AG08396 (cell line): Measurements from ENCODE around the gene ZNF823.
"Not testable (repeated sequence)": the region's sequence is repeated elsewhere in the genome, so short reads cannot be mapped to it uniquely, and the experiment has no call there.

Experiments
- DNase-seq: peaks from one replicate; pipeline ENCODE4 v3.0.0; 2012; ENCODE audit warnings: low spot score, mixed read lengths

Gene ZNF823

DNA sequence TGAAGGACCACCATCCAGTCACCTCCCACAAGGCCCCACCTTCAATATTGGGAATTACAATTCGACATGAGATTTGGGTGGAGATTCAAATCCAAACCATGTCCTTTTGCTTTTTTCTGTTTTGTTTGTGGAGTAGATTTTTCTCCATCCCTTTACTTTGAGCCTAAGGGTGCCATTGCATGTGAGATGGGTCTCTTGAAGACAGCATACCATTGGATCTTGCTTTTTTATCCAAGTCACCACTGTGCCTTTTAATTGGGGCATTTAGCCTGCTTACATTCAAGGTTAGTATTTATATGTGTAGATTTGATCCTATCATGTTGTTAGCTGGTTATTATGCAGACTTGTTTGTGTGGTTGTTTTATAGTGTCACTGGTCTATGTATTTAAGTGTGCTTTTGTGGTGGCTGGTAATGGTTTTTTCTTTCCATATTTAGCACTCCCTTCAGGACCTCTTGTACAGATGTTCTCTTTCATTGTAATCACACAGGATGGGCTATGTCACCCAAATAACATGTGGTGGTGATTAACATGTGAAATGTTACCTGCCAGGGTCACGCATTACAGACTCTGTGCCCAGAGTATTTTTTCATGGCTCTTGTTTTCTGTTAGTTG is 58.0 kb downstream of the ZNF823 start:
- DNase-seq, result no peak

DNA sequence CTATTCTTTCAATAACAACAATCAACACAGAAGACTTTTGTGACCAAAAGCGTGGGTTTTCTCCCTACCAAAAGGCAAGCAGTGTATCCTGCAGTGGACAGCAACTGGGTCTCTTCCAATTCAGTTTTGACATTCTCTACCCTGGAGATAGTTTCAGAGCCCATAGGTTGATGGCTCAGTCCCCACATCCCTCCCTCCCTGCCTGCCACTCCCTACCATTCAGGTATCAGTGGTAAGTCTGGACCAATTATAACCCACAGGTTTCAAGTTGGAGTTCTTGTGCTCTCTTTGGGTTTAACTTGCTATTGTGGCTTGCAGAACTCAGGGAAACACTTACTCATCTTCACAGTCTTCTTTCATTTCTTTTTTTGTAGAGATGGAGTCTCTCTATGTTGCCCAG is 60.2 kb downstream of the ZNF823 start:
- DNase-seq, result no peak

DNA sequence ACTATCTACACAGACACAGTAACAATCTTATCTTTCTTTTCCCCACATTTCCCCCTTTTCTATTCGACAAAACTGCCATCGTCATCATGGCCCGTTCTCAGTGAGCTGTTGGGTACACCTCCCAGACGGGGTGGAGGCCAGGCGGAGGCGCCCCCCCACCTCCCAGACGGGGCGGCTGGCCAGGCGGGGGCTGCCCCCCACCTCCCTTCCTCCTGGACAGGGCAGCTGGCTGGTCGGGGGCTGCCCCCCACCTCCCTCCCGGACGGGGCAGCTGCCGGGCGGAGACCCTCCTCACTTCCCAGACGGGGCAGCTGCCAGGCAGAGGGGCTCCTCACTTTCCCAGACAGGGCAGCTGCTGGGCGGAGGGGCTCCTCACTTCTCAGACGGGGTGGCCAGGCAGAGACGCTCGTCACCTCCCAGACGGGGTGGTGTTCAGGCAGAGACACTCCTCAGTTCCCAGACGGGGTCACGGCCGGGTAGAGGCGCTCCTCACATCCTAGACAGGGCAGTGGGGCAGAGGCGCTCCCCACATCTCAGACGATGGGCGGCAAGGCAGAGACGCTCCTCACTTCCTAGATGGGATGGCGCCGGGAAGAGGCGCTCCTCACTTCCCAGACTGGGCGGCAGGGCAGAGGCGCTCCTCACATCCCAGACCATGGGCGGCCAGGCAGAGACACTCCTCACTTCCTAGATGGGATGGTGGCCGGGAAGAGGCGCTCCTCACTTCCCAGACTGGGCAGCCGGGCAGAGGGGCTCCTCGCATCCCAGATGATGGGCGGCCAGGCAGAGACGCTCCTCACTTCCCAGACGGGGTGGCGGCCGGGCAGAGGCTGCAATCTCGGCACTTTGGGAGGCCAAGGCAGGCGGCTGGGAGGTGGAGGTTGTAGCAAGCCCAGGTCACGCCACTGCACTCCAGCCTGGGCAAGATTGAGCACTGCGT is 61.8 kb downstream of the ZNF823 start:
- DNase-seq, result not testable (repeated sequence)

DNA sequence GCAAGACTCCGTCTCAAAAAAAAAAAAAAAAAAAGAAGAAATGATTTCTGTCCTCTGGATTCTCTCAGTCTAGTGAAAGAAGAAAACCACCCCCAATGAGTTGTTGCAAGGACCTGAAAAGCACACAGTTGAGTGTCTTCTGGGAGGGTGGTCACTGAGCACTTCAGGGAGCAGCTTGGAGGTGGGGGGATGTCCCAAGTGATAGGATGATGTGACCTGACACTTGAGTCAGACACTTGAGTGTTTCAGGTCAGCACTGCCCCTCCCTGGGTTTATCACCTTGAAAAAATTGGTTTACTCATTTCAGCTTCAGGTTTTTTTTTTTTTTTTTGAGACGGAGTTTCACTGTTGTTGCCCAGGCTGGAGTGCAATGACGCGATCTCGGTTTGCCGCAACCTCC is 63.2 kb downstream of the ZNF823 start:
- DNase-seq, result no peak

DNA sequence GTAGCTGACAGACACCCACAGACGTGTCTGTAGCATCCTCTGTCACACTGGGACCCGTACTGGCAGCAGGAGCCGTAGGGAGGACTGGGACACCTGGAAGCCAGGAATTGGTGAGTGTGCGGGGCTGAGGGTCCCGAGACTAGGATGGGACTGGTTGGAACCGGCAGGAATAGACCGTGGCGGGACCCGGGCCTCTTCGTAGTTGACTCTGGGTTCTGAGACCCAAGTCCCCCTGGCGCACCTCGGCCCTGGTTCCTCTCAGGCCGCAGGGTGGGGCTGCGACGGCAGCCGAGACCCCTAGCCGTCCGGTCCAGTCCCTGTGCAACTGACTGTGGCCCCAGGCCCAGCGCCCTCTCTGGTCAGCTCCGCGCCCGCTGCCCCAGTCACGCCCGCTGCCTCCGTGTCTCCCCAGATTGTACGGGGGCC is 64.7 kb downstream of the ZNF823 start:
- DNase-seq, result no peak

DNA sequence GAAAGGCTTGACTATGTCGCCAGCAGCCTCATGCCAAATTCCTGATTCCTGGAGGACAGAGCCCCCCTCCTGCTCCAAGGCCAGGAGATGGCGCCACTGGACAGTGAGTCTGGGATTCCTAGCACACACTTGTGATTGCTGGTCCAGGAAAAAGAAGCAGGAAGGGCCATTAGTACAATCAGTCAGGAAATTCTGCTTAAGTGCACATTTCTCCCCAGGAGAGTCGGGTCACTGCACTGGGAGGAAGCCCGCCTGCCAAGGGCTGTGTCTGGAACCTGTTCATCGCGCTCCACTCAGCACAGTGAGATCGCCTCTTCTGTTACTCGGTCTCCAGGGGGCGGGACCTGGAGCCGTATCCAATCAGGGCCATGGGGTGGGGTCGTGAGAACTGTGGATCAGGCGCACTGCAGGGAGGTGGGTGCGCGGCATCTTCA is 65.1 kb downstream of the ZNF823 start:
- peak; percentile 76 for DNase-seq
